Neuronal stem cell (in vitro differentiated cells): Measurements from ENCODE around the gene NLGN1.

ENCODE experiments used
- DNase-seq: peaks from one replicate; pipeline ENCODE4 v3.0.0-alpha.2; 2013; ENCODE audit warnings: low spot score
- H2AFZ ChIP-seq: one replicate; pipeline ENCODE4 v1.6.1; 2013; ENCODE audit warnings: mild to moderate bottlenecking, low read length, inconsistent platforms
- H2AK5ac ChIP-seq: 2 replicates; pipeline ENCODE4 v1.6.1; 2013; ENCODE audit warnings: low read depth, mild to moderate bottlenecking, inconsistent platforms, low read length, moderate library complexity, mixed read lengths
- H2BK120ac ChIP-seq: 2 replicates; pipeline ENCODE4 v1.6.1; 2013; ENCODE audit warnings: low read depth, mild to moderate bottlenecking, inconsistent platforms, low read length, moderate library complexity, mixed read lengths
- H2BK12ac ChIP-seq: one replicate; pipeline ENCODE4 v1.6.1; 2013; ENCODE audit warnings: low read length, inconsistent platforms
- H2BK15ac ChIP-seq: 2 replicates; pipeline ENCODE4 v1.6.1; 2013; ENCODE audit warnings: mild to moderate bottlenecking, low read length, inconsistent platforms, mixed read lengths
- H2BK5ac ChIP-seq: one replicate; pipeline ENCODE4 v1.6.1; 2013; ENCODE audit warnings: inconsistent platforms, mild to moderate bottlenecking, low read length, moderate library complexity
- H3K14ac ChIP-seq: one replicate; pipeline ENCODE4 v1.6.1; 2013; ENCODE audit warnings: low read length, inconsistent platforms
- H3K18ac ChIP-seq: 2 replicates; pipeline ENCODE4 v1.6.1; 2013; ENCODE audit warnings: low read length, inconsistent platforms
- H3K23ac ChIP-seq: 2 replicates; pipeline ENCODE4 v1.6.1; 2013; ENCODE audit warnings: low read depth, mild to moderate bottlenecking, mixed read lengths, low read length, inconsistent platforms; ENCODE audit not compliant: poor library complexity
- H3K27ac ChIP-seq: replicated peaks from 3 replicates; pipeline ENCODE4 v1.5.1; 2013; ENCODE audit warnings: low read length, inconsistent platforms
- H3K27me3 ChIP-seq, 3 experiments: 2 replicates each; pipeline ENCODE4 v1.6.1; 2013; ENCODE audit warnings: low read length in 3 of 3, mild to moderate bottlenecking in 2 of 3, inconsistent platforms in 1 of 3, low read depth in 1 of 3, mixed read lengths in 1 of 3, moderate library complexity in 1 of 3; ENCODE audit not compliant: control insufficient read depth in 3 of 3, insufficient read depth in 3 of 3
- H3K36me3 ChIP-seq, 2 donors: replicated peaks in 1 of 2; 2 replicates each; pipeline ENCODE4 v1.6.1; 2013; ENCODE audit warnings: low read length in 2 of 2; ENCODE audit not compliant: control insufficient read depth in 2 of 2, insufficient read depth in 2 of 2
- H3K4ac ChIP-seq: 2 replicates; pipeline ENCODE4 v1.6.1; 2013; ENCODE audit warnings: inconsistent platforms, mild to moderate bottlenecking, low read length, moderate library complexity
- H3K4me1 ChIP-seq, 2 donors: 1 replicate in 1 of 2; 2 replicates in 1 of 2; pipeline ENCODE4 v1.6.1; 2013; ENCODE audit warnings: low read length in 2 of 2, low read depth in 1 of 2; ENCODE audit not compliant: control insufficient read depth in 2 of 2, insufficient read depth in 1 of 2
- H3K4me2 ChIP-seq: one replicate; pipeline ENCODE4 v1.6.1; 2013; ENCODE audit warnings: mild to moderate bottlenecking, low read length, inconsistent platforms; ENCODE audit not compliant: insufficient read depth, poor library complexity, severe bottlenecking
- H3K4me3 ChIP-seq, 2 donors: 2 replicates each; pipeline ENCODE4 v1.5.1; 2013; ENCODE audit warnings: low read length in 2 of 2, mild to moderate bottlenecking in 2 of 2, inconsistent platforms in 1 of 2, moderate library complexity in 1 of 2
- H3K79me1 ChIP-seq: one replicate; pipeline ENCODE4 v1.6.1; 2013; ENCODE audit warnings: low read depth, mild to moderate bottlenecking, inconsistent platforms, low read length, moderate library complexity
- H3K9ac ChIP-seq: one replicate; pipeline ENCODE4 v1.6.1; 2013; ENCODE audit warnings: mild to moderate bottlenecking, low read depth, low read length, inconsistent platforms; ENCODE audit not compliant: poor library complexity
- H3K9me3 ChIP-seq, 2 donors: replicated peaks in 1 of 2; 2 replicates each; pipeline versions ENCODE3 to v1.6.1; 2013; ENCODE audit warnings: low read length in 2 of 2, mild to moderate bottlenecking in 2 of 2, inconsistent platforms in 1 of 2, low read depth in 1 of 2, mixed read lengths in 1 of 2, moderate library complexity in 1 of 2; ENCODE audit not compliant: control insufficient read depth in 2 of 2, insufficient read depth in 1 of 2
- H4K8ac ChIP-seq: one replicate; pipeline ENCODE4 v1.6.1; 2013; ENCODE audit warnings: low read depth, mild to moderate bottlenecking, inconsistent platforms, low read length, moderate library complexity
- H4K91ac ChIP-seq: one replicate; pipeline ENCODE4 v1.6.1; 2013; ENCODE audit warnings: low read length, low read depth, mild to moderate bottlenecking, inconsistent platforms; ENCODE audit not compliant: poor library complexity
- WGBS, 2 donors: extraction: QIAGEN DNeasy Blood & Tissue Kit; methylation state at CpG; one replicate each; pipeline ENCODE4 v1.1.7; 2013; ENCODE audit warnings: missing lambda C conversion rate in 2 of 2, mixed read lengths in 1 of 2; ENCODE audit not compliant: insufficient read length in 2 of 2, insufficient replicate concordance in 1 of 2; ENCODE audit errors: extremely low coverage in 2 of 2; 5-methylcytosine and 5-hydroxymethylcytosine counted together

Gene NLGN1

DNA sequence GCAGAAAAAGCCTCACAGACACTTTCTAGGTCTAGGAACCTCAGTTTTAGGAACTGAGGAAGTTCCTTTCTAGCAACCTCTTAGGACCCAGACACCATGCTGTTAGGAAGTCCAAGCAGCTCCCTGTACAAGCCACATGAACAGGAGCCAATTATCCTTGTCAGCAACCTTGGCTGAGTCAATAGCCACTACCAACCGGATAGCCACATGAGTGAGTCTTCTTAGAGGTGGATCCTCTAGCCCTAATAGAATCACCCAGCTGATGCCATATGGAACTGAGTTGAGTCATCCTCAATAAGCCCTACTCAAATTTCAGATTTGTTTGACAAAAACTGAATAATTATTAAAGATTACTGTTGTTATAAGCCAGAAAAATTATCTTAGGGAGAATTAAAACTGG, 256.2 kb downstream of the NLGN1 start:
- DNase-seq: no peak
- no peak overlapping the region for H2BK120ac ChIP-seq
- WGBS, 2 donors: no CpG with 5 or more reads among the region's 1 CpG

DNA sequence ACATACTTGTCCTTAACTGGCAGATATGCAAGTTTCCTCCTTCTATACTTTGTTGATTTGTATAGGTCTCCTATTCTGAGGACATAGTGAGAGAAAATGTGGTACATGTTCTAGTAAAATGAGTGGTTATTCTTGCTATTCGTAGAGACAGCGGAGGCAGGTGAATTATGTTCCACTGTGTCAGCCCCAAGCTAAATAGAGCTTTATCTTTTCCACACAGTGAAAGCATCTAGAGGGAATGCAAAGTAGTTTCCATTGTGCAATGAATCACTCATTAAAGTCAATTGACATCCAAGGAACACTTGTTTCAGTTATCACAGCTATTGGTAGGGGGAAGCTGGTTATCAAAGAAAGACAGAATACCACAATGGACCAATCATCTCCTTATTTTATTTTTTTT, 262.4 kb downstream of the NLGN1 start:
- H2BK5ac ChIP-seq: no peak overlapping the region
- no peak overlapping the region for H3K18ac ChIP-seq
- H2BK12ac ChIP-seq: no peak overlapping the region
- no peak overlapping the region for H3K27ac ChIP-seq
- no peak overlapping the region for H3K9ac ChIP-seq
- no peak overlapping the region for H4K91ac ChIP-seq
- H3K9me3 ChIP-seq: peaks cover 0 to 6% of the 10 kb centered on the region in 2 donors
- no peak overlapping the region for H2BK15ac ChIP-seq
- WGBS, 2 donors: no CpG with 5 or more reads among the region's 2 CpGs
- no peak overlapping the region for H3K14ac ChIP-seq
- no peak overlapping the region for H4K8ac ChIP-seq
- no peaks in the 10 kb centered on the region for H3K79me1 ChIP-seq
- no peaks in the 10 kb centered on the region for H3K27me3 ChIP-seq
- no peak overlapping the region for H2AFZ ChIP-seq
- no peak for DNase-seq
- no peak overlapping the region for H2AK5ac ChIP-seq
- no peak overlapping the region for H3K23ac ChIP-seq
- H3K36me3 ChIP-seq: no peaks in the 10 kb centered on the region
- H3K4me3 ChIP-seq: no peak overlapping the region
- no peak overlapping the region for H2BK120ac ChIP-seq
- peaks cover 2 to 4% of the 10 kb centered on the region in 2 donors for H3K4me1 ChIP-seq
- H3K4me2 ChIP-seq: no peak overlapping the region
- H3K4ac ChIP-seq: no peak overlapping the region

More for the DNA sequence above, 256.2 kb downstream of the NLGN1 start:
- Histone ChIP-seq H4K91ac (no peak overlapping the region), H2BK5ac (no peak overlapping the region), H3K36me3 (no peaks in the 10 kb centered on the region), H2BK15ac (no peak overlapping the region), H3K4ac (no peak overlapping the region), H3K14ac (no peak overlapping the region), H3K79me1 (no peaks in the 10 kb centered on the region), H3K23ac (no peak overlapping the region), H3K9ac (no peak overlapping the region), H3K27me3 (no peaks in the 10 kb centered on the region), H2AK5ac (no peak overlapping the region), H3K9me3 (peaks cover 3 to 8% of the 10 kb centered on the region in 2 donors), H3K18ac (no peak overlapping the region), H3K27ac (no peak overlapping the region), H4K8ac (no peak overlapping the region), H3K4me2 (no peak overlapping the region), H2BK12ac (no peak overlapping the region), H3K4me3 (no peak overlapping the region), H3K4me1 (no peaks in the 10 kb centered on the region), H2AFZ (no peak overlapping the region)

DNA sequence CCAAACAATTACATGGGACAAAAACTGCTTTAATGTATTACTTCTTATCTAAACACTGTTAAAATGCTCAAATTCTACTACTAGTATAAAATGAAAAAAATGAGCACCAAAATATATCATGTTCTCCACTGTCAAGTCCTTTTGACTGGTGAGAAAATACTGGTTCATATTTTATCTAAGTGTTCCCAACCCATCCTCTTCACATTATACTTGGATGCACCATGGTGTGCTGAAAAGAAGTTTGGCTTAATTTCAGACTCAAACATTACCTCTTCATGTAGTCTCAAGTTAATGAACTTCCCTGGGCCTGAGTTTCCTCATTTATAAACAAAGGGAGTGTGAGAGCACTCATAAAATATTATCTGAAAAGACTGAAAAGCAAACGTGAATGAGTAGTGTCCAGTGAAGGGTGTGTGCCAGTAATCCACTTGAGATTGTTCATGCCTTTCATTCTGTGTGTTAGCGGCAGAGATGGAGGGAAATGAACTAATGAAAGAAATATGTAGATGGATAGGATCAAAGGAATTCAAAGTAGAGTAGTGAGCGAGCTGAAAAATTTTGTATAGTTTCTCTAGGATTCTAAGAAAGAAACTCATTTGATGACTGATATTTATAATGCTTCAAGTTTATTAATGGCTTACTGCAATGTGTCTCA, 263.2 kb downstream of the NLGN1 start:
- H3K23ac ChIP-seq: no peak overlapping the region
- no peak overlapping the region for H4K91ac ChIP-seq
- DNase-seq: no peak
- H3K9ac ChIP-seq: no peak overlapping the region
- H3K27me3 ChIP-seq: no peaks in the 10 kb centered on the region
- H3K18ac ChIP-seq: no peak overlapping the region
- H3K36me3 ChIP-seq: no peaks in the 10 kb centered on the region
- H2BK15ac ChIP-seq: no peak overlapping the region
- H2BK120ac ChIP-seq: no peak overlapping the region
- H3K79me1 ChIP-seq: no peaks in the 10 kb centered on the region
- H3K4ac ChIP-seq: no peak overlapping the region
- no peak overlapping the region for H3K4me3 ChIP-seq
- no peak overlapping the region for H2BK5ac ChIP-seq
- no peak overlapping the region for H3K14ac ChIP-seq
- WGBS, 2 donors: no CpG with 5 or more reads among the region's 3 CpGs
- H3K4me2 ChIP-seq: no peak overlapping the region
- H3K4me1 ChIP-seq: peaks cover 2 to 4% of the 10 kb centered on the region in 2 donors
- no peak overlapping the region for H2BK12ac ChIP-seq
- H3K27ac ChIP-seq: no peak overlapping the region
- no peak overlapping the region for H2AFZ ChIP-seq
- H3K9me3 ChIP-seq: peaks cover 0 to 4% of the 10 kb centered on the region in 2 donors
- H4K8ac ChIP-seq: no peak overlapping the region
- no peak overlapping the region for H2AK5ac ChIP-seq

DNA sequence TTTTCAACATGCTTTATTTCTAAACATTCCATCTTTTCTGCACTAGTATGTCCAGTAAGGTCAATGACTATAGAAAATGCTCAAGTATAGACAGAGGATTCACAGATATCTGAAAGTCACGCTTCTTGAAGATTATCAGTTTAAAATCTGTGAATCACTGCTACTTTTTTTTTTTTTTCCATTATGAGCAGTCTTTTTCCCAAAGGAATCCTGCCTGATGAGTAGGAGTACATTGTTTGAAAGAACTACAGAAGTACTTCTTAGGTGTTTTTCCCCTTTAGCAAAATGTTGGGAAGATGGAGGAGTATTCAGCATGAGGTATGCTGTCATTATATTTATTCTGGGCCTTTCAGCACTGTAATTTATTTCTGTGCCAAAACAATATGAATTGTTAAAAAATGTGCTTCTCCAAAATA, 266.2 kb downstream of the NLGN1 start:
- Histone ChIP-seq H3K27ac (no peak overlapping the region), H3K4me2 (no peak overlapping the region), H3K4ac (no peak overlapping the region), H3K36me3 (no peaks in the 10 kb centered on the region), H4K8ac (no peak overlapping the region), H2BK15ac (no peak overlapping the region), H2BK120ac (no peak overlapping the region), H3K9ac (no peak overlapping the region), H3K14ac (no peak overlapping the region), H2AFZ (no peak overlapping the region), H2BK12ac (no peak overlapping the region), H3K27me3 (no peaks in the 10 kb centered on the region), H3K23ac (no peak overlapping the region), H3K4me3 (no peak overlapping the region), H3K9me3 (no peaks in the 10 kb centered on the region), H3K18ac (no peak overlapping the region), H4K91ac (no peak overlapping the region), H3K4me1 (peaks cover 2 to 4% of the 10 kb centered on the region in 2 donors), H2BK5ac (no peak overlapping the region), H2AK5ac (no peak overlapping the region), H3K79me1 (no peaks in the 10 kb centered on the region)
- DNase-seq: no peak
- no CpG with 5 or more reads among the region's 1 CpG for WGBS, 2 donors
